ENCODE results near the gene CBL. TPM values are rescaled to one million over a fixed set of nuclear protein-coding genes. Genes with fewer than 3 reads are reported as not detected.

Gene CBL
- polyA plus RNA-seq, 2 of the 4 experiments (the other 2 are of a cell fraction) = 6.0 to 14.1 TPM

DNA sequence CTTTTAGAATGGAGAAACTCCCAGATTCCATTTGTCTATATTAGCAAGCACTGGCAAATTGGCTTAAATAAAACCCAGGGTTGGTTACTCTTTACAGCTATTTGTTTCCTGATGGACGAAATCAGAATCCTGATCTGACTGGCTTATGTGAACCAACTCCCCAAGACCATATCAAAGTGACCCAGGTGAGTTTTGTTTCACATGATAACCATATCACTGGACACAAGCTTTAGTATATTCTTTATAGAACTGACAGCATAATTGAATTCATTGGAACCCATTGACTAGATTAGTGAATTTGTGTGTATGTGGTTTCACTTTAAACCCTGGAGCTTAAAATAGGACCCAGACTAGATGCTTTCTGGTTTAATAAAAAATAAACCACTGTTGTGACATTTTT, 71.5 kb downstream of the CBL start (continued):
- TF ChIP-seq, protein P1, sequence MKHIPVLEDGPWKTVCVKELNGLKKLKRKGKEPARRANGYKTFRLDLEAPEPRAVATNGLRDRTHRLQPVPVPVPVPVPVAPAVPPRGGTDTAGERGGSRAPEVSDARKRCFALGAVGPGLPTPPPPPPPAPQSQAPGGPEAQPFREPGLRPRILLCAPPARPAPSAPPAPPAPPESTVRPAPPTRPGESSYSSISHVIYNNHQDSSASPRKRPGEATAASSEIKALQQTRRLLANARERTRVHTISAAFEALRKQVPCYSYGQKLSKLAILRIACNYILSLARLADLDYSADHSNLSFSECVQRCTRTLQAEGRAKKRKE (CRISPR knock-in tag; IDR thresholded peaks at IDR 0.05; ENCODE audit: low read depth) = no peak
- TF ChIP-seq HOXA7 (CRISPR knock-in tag; IDR thresholded peaks at IDR 0.05) = no peak
- TF ChIP-seq MYC (IDR thresholded peaks at IDR 0.05; ENCODE audit: borderline replicate concordance, low read length) = no peak
- no peak for TF ChIP-seq JUNB (IDR thresholded peaks at IDR 0.05)
- TF ChIP-seq, protein P2, sequence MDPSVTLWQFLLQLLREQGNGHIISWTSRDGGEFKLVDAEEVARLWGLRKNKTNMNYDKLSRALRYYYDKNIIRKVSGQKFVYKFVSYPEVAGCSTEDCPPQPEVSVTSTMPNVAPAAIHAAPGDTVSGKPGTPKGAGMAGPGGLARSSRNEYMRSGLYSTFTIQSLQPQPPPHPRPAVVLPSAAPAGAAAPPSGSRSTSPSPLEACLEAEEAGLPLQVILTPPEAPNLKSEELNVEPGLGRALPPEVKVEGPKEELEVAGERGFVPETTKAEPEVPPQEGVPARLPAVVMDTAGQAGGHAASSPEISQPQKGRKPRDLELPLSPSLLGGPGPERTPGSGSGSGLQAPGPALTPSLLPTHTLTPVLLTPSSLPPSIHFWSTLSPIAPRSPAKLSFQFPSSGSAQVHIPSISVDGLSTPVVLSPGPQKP (IDR thresholded peaks at IDR 0.05; ENCODE audit: low read depth, low read length) = no peak
- no peak for TF ChIP-seq MAZ (IDR thresholded peaks at IDR 0.05; ENCODE audit: borderline replicate concordance, low read depth, low read length)
- no peak for TF ChIP-seq HOXB13 (CRISPR knock-in tag; IDR thresholded peaks at IDR 0.05; ENCODE audit: low read depth)
- TF ChIP-seq HOXB5 (CRISPR knock-in tag; IDR thresholded peaks at IDR 0.05) = no peak
- TF ChIP-seq FOSL2 (IDR thresholded peaks at IDR 0.05) = no peak
- TF ChIP-seq FOSL2 (CRISPR knock-in tag; IDR thresholded peaks at IDR 0.05) = no peak
- TF ChIP-seq ZFP36 (IDR thresholded peaks at IDR 0.05; ENCODE audit: borderline replicate concordance, partially characterized antibody) = no peak

DNA sequence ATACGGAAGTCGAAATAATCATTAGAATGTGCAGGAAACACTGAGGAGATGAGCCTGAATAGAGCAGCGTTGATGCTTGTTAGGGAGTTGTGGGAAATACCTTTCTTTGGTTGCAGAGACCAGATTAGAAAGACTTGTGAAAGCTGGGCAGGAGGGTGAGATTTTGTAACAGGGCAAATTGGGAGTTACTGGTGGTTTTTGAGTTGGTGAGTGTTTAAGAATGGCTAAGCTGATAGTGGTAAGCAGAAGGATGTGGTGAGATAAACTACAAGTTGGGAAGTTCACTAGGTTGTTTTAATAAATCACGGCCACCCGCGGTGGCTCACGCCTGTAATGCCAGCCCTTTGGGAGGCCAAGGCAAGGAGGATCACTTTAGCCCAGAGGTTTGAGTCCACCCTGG, 76.4 kb downstream of the CBL start:
- CTCF ChIA-PET = interaction anchor here (0.6 to 2.0 kb wide), 4 partner anchors 9 to 192 kb away, joined by 3 to 9 read pairs (median 4); no protein-coding TSS in a partner anchor
- ATAC-seq (no peak), FAIRE-seq (no peak), DNase-seq (ENCODE audit: low read depth in 1 of 2, low spot score in 1 of 2) (no peak)
- POLR2A ChIA-PET = no interaction called here
- WGBS (ENCODE audit: missing lambda C conversion rate) = 93% methylated on average over 7 of the region's 7 CpGs
- no peak overlapping the region for H3K4me2 ChIP-seq
- H3K9me3 ChIP-seq = no peaks in the 10 kb centered on the region
- no peak overlapping the region for H3K27ac ChIP-seq
- TF ChIP-seq, protein P3, sequence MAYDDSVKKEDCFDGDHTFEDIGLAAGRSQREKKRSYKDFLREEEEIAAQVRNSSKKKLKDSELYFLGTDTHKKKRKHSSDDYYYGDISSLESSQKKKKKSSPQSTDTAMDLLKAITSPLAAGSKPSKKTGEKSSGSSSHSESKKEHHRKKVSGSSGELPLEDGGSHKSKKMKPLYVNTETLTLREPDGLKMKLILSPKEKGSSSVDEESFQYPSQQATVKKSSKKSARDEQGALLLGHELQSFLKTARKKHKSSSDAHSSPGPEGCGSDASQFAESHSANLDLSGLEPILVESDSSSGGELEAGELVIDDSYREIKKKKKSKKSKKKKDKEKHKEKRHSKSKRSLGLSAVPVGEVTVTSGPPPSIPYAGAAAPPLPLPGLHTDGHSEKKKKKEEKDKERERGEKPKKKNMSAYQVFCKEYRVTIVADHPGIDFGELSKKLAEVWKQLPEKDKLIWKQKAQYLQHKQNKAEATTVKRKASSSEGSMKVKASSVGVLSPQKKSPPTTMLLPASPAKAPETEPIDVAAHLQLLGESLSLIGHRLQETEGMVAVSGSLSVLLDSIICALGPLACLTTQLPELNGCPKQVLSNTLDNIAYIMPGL (CRISPR knock-in tag; IDR thresholded peaks at IDR 0.05; ENCODE audit: borderline replicate concordance) = no peak
- TF ChIP-seq NR3C1 (IDR thresholded peaks at IDR 0.05) = no peak
- TF ChIP-seq RAD21 (conservative IDR thresholded peaks at IDR 0.05 in 1 of 2, IDR thresholded peaks at IDR 0.05 in 1 of 2) = no peak
- no peak for TF ChIP-seq CHD2 (IDR thresholded peaks at IDR 0.05; ENCODE audit: low read length, partially characterized antibody)
- no peak for TF ChIP-seq JUN (IDR thresholded peaks at IDR 0.05)
- TF ChIP-seq JUNB (IDR thresholded peaks at IDR 0.05) = no peak
- TF ChIP-seq SMC3 (IDR thresholded peaks at IDR 0.05) = no peak
- TF ChIP-seq, protein P4, sequence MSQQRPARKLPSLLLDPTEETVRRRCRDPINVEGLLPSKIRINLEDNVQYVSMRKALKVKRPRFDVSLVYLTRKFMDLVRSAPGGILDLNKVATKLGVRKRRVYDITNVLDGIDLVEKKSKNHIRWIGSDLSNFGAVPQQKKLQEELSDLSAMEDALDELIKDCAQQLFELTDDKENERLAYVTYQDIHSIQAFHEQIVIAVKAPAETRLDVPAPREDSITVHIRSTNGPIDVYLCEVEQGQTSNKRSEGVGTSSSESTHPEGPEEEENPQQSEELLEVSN (IDR thresholded peaks at IDR 0.05; ENCODE audit: borderline replicate concordance, low read depth) = no peak
- no peaks in the 10 kb centered on the region for H3K4me1 ChIP-seq
- no peak overlapping the region for H3K4me3 ChIP-seq

DNA sequence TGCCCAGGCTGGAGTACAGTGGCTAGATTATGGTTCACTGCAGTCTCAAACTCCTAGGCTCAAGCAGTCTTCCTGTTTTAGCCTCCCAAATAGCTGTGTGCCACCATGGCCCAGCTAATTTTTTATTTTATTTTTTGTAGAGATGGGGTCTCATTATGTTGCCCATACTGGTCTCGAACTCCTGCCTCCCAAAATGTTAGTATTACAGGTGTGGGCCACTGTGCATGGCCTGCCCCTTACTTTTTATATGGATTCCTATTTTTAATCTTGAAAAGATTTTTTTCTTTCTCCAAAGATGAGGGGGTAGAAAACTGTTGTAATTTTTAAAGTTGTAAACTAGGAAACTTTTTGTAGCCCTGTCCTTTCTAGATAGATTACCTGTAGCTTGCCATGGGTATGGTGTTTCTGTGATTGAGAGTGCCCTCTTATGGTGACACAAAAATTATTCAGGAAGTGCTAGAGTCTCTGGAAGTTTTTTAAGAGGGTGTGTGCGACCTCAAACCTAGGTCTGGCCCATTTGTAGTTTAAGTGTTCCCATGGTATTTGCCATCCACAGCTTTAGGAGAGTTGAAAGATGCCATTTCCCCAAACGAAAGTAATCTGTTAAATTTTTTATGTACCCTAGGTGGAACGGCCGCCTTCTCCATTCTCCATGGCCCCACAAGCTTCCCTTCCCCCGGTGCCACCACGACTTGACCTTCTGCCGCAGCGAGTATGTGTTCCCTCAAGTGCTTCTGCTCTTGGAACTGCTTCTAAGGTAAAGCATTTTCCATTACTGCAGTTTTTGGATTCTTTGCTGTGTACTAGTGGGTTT, 78.4 kb downstream of the CBL start:
- Histone ChIP-seq H3K4me1 (no peaks in the 10 kb centered on the region), H3K27ac (no peak overlapping the region), H3K9me3 (no peaks in the 10 kb centered on the region), H3K4me2 (no peak overlapping the region), H3K4me3 (no peak overlapping the region)
- ChIA-PET CTCF (interaction anchor here (0.6 to 2.3 kb wide), 22 partner anchors 7 to 239 kb away, joined by 3 to 9 read pairs (median 4); partner anchors contain the start of genes ABCG4, C2CD2L and CBL), POLR2A (interaction anchor here (1.3 kb wide), 1 partner anchor 190 kb away, joined by 3 read pairs; no protein-coding TSS in a partner anchor)
- ATAC-seq (peak; percentile 62 to 82; a peak in 3 of 6 replicates), DNase-seq (ENCODE audit: low read depth in 1 of 2, low spot score in 1 of 2) (peak; percentile 25 to 39), FAIRE-seq (no peak)
- WGBS (ENCODE audit: missing lambda C conversion rate) = 73% methylated on average over 9 of the region's 9 CpGs
- TF ChIP-seq RAD21 (conservative IDR thresholded peaks at IDR 0.05 in 1 of 2, IDR thresholded peaks at IDR 0.05 in 1 of 2) (peak; percentile 41 to 49; a peak in 4 of 5 replicates), SMC3 (IDR thresholded peaks at IDR 0.05) (0 out of 3 replicates have a peak, but pooled peaks have one; percentile 12), KDM5A (IDR thresholded peaks at IDR 0.05) (no peak)
- TF ChIP-seq, protein P5, sequence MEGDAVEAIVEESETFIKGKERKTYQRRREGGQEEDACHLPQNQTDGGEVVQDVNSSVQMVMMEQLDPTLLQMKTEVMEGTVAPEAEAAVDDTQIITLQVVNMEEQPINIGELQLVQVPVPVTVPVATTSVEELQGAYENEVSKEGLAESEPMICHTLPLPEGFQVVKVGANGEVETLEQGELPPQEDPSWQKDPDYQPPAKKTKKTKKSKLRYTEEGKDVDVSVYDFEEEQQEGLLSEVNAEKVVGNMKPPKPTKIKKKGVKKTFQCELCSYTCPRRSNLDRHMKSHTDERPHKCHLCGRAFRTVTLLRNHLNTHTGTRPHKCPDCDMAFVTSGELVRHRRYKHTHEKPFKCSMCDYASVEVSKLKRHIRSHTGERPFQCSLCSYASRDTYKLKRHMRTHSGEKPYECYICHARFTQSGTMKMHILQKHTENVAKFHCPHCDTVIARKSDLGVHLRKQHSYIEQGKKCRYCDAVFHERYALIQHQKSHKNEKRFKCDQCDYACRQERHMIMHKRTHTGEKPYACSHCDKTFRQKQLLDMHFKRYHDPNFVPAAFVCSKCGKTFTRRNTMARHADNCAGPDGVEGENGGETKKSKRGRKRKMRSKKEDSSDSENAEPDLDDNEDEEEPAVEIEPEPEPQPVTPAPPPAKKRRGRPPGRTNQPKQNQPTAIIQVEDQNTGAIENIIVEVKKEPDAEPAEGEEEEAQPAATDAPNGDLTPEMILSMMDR (IDR thresholded peaks at IDR 0.05) = peak; percentile 51
- TF ChIP-seq, protein P4 (IDR thresholded peaks at IDR 0.05; ENCODE audit: borderline replicate concordance, low read depth) = no peak

Measured in A549 (cell line).